ENCODE data around the gene SPN.
"Not testable (repeated sequence)": the region's sequence is repeated elsewhere in the genome, so short reads cannot be mapped to it uniquely, and the experiment has no call there.

SPN gene

DNA sequence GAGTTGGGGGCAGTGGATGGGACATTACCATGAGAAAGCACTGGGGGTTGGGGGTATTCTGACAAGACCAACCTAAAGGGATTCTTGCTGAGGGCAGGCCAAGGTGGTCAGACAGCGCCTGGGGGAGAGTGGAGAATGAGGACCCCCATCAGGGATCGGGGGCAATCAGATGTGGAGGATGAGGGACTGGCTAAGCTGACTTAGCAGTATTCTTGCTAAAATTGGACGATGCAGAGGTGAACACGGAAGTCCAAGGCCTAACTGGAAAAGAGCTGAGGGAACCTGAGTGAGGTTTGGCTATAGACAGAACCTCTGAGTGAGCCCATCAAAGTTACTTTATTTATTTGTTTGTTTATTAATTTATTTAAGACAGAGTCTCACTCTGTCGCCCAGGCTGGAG is 25.1 kb downstream of the SPN start:
- no peak for DNase-seq (ENCODE audit: low read depth, low spot score)
- TF ChIP-seq, protein P1, sequence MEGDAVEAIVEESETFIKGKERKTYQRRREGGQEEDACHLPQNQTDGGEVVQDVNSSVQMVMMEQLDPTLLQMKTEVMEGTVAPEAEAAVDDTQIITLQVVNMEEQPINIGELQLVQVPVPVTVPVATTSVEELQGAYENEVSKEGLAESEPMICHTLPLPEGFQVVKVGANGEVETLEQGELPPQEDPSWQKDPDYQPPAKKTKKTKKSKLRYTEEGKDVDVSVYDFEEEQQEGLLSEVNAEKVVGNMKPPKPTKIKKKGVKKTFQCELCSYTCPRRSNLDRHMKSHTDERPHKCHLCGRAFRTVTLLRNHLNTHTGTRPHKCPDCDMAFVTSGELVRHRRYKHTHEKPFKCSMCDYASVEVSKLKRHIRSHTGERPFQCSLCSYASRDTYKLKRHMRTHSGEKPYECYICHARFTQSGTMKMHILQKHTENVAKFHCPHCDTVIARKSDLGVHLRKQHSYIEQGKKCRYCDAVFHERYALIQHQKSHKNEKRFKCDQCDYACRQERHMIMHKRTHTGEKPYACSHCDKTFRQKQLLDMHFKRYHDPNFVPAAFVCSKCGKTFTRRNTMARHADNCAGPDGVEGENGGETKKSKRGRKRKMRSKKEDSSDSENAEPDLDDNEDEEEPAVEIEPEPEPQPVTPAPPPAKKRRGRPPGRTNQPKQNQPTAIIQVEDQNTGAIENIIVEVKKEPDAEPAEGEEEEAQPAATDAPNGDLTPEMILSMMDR (IDR thresholded peaks at IDR 0.05; ENCODE audit: low read depth, low read length), result no peak
- H3K4me3 ChIP-seq (ENCODE audit: low read depth, low read length), result no peak overlapping the region
- in situ Hi-C loops (cut with HindIII; ENCODE audit: low sequenced_read_pairs), result no loop called here

- in situ Hi-C loops (cut with HindIII; ENCODE audit: low sequenced_read_pairs); DNase-seq (ENCODE audit: low read depth, low spot score); H3K4me3 ChIP-seq (ENCODE audit: low read depth, low read length): not testable (repeated sequence)
Observed at GRCh38 chr16:29689490-29690351, 26.7 kb downstream of the SPN start.

GRCh38 chr16:29692606-29693005 is 29.6 kb downstream of the SPN start:
- H3K4me3 ChIP-seq (ENCODE audit: low read depth, low read length); DNase-seq (ENCODE audit: low read depth, low spot score); in situ Hi-C loops (cut with HindIII; ENCODE audit: low sequenced_read_pairs): not testable (repeated sequence)

DNA sequence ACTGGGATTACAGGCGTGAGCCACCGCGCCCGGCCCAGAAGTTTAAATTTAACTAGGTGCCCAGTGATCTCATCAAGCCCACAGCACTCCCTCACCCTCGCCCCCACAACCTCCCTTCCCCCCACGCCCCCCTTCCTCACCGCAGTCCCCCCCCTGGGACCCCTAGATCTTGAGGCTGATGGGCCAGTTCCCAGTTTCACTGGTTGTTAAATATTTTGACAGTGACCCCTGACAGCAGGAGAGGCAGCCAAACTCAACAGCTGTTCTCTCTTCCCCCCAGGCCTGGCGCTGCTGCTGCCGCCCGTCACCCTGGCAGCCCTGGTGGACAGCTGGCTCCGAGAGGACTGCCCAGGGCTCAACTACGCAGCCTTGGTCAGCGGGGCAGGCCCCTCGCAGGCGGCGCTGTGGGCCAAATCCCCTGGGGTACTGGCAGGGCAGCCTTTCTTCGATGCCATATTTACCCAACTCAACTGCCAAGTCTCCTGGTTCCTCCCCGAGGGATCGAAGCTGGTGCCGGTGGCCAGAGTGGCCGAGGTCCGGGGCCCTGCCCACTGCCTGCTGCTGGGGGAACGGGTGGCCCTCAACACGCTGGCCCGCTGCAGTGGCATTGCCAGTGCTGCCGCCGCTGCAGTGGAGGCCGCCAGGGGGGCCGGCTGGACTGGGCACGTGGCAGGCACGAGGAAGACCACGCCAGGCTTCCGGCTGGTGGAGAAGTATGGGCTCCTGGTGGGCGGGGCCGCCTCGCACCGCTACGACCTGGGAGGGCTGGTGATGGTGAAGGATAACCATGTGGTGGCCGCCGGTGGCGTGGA is 31.5 kb downstream of the SPN start:
- in situ Hi-C loops (cut with HindIII; ENCODE audit: low sequenced_read_pairs), result no loop called here
- no peak for DNase-seq (ENCODE audit: low read depth, low spot score)
- TF ChIP-seq, protein P1 (IDR thresholded peaks at IDR 0.05; ENCODE audit: low read depth, low read length), result no peak
- H3K4me3 ChIP-seq (ENCODE audit: low read depth, low read length), result no peak overlapping the region

- H3K4me3 ChIP-seq (ENCODE audit: low read depth, low read length); in situ Hi-C loops (cut with HindIII; ENCODE audit: low sequenced_read_pairs); DNase-seq (ENCODE audit: low read depth, low spot score): not testable (repeated sequence)
Observed at GRCh38 chr16:29695675-29696074, 32.6 kb downstream of the SPN start.

- H3K4me3 ChIP-seq (ENCODE audit: low read depth, low read length), result no peak overlapping the region
- no peak for DNase-seq (ENCODE audit: low read depth, low spot score)
- in situ Hi-C loops (cut with HindIII; ENCODE audit: low sequenced_read_pairs), result no loop called here
- TF ChIP-seq, protein P1 (IDR thresholded peaks at IDR 0.05; ENCODE audit: low read depth, low read length), result no peak
Observed at GRCh38 chr16:29696881-29697331, 33.9 kb downstream of the SPN start.

DNA sequence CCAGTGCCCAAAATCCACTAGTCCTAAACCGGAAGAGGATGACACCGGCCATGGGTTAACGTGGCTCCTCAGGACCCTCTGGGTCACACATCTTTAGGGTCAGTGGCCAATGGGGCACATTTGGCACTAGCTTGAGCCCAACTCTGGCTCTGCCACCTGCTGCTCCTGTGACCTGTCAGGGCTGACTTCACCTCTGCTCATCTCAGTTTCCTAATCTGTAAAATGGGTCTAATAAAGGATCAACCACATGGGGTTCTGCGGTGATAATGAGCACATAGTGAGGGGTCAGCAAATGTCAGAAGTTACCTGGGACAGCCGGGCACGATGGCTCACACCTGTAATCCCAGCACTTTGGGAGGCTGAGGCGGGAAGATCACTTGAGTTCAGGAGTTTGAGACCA is 34.3 kb downstream of the SPN start:
- no peak overlapping the region for H3K4me3 ChIP-seq (ENCODE audit: low read depth, low read length)
- TF ChIP-seq, protein P1 (IDR thresholded peaks at IDR 0.05; ENCODE audit: low read depth, low read length), result no peak
- no peak for DNase-seq (ENCODE audit: low read depth, low spot score)
- in situ Hi-C loops (cut with HindIII; ENCODE audit: low sequenced_read_pairs), result no loop called here

DNA sequence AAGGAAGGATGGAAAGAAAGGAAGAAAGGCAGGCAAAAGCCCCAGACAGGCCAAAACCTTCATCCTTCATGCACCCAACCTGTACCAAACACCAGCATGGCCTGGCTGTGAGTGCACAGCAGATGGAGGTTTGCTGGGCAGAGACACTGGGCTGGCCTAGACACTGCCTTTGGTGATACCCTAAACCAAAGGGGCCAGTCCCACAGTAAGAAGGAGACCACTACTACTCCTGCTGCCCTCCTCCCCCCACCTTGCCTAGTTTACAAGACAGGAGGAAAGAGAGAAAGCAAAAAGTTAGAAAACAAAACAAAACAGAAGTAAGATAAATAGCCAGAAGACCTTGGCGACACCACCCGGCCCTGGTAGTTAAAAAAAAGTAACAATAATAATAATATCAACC is 35.0 kb downstream of the SPN start:
- DNase-seq (ENCODE audit: low read depth, low spot score), result no peak
- in situ Hi-C loops (cut with HindIII; ENCODE audit: low sequenced_read_pairs), result no loop called here
- TF ChIP-seq, protein P1 (IDR thresholded peaks at IDR 0.05; ENCODE audit: low read depth, low read length), result no peak
- H3K4me3 ChIP-seq (ENCODE audit: low read depth, low read length), result no peak overlapping the region
